Embryonic facial prominence (tissue), 1 donor: ENCODE data around the gene TRNAU1AP.
"Not testable (repeated sequence)": the region's sequence is repeated elsewhere in the genome, so short reads cannot be mapped to it uniquely, and the experiment has no call there.

ENCODE experiments used
- DNase-seq: peaks from one replicate; pipeline ENCODE4 v3.0.0-alpha.2; 2016; ENCODE audit errors: extremely low spot score

Gene TRNAU1AP

DNA sequence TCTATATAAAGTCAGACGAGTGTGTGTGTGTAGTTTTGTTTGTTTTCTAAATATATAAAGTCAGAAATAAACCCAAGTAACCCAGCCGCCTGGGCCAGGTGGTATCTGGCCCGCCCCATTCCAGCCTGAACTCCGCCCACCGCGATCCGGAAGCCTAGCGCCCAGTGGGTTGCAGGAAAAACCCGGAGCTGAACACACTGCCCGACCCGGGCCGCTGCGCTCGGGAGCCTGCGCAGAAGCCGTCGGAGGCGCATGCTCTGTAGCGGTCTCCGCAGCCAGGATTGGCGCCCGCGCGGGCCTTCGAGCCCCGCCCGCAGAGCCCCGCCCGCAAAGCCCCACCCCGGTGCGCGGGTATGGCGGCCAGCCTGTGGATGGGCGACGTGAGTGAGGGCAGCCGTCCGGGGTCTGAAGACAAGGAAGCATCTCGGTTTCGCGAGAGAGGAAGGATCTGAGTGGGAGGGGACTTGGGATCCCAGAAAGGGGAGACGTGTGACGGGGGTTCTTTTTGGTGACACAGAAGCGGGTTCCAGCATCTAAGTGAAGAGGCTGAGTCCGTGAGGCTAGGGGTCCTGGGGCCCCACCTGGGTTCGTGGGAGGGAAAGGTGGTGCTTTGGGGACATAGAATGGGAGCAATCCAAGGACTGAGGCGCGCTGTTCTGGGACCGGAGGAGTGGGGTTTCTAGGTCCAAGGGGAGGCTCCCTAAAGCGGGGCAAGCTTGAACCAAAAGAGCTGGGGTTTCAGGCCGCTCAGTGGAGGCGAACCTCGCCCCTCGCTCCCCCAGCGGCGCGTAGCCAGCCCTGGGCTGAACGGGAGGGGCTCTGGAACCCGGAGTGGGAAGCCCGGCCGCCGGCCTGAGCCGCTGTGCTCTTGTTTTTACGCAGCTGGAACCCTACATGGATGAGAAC is at the start of gene TRNAU1AP:
Gene TRNAU1AP (plus strand): TSS at position 328 of the 906 bp plus-strand sequence. CDS start 26 bp downstream, at position 354.
- peak; percentile 93 for DNase-seq

GRCh38 chr1:28503117-28503516 is 49.8 kb upstream of the TRNAU1AP start:
- DNase-seq = no peak

DNA sequence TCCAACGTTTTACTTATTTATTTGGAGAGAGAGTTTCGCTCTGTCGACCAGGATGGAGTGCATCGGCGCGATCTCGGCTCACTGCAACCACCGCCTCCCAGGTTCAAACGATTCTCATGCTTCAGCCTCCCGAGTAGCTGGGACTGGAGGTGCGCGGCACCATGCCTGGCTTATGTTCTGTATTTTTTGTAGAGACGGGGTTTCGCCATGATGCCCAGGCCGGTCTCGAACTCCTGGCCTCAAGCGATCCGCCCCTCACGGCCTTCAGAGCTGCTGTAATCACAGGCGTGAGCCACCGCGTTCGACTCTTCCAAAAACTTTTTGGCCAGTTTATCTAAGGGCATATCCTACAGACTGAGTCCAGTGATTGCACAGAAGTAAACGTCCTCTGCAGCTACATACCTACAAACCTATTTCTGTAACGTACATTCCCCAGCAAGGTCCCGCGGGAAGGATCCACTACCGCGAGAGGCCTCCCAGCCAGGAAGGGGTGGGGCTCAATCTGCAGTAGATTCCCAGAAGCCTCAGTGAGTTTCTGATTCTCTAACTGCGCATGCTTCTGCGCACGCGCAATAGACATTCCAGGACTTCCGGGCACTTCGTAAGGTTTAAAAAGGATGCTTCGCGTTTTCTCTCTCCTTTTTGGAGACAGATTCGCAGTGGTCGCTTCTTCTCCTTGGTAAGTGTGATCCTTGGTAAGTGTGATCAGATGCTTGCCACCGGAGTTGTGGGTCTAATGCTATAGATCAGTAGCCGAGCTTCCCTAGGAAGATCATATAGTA is 47.3 kb upstream of the TRNAU1AP start, which contains the start of gene RCC1:
Gene RCC1 (plus strand): TSS at position 638 of the 782 bp plus-strand sequence. CDS start 23,824 bp downstream, outside the sequence.
- DNase-seq = peak; percentile 97

GRCh38 chr1:28506907-28507246 is 46.0 kb upstream of the TRNAU1AP start:
- DNase-seq = no peak

GRCh38 chr1:28507247-28507645 is 45.6 kb upstream of the TRNAU1AP start:
- no peak for DNase-seq

GRCh38 chr1:28507646-28508434 is 45.0 kb upstream of the TRNAU1AP start:
- DNase-seq = no peak

DNA sequence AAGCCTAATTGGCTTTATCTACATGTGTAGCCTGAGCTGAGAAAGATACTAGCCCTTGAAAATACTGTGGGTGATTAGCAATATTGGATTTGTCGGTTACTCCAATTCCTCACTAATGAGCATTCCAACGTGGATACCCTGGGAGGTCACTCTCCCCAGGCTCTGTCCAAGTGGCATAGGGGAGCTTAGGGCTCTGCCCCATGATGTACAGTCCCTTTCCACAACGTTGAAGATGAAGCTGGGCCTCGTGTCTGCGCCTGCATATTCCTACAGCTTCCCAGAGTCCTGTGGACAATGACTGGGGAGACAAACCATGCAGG is 44.5 kb upstream of the TRNAU1AP start:
- no peak for DNase-seq

DNA sequence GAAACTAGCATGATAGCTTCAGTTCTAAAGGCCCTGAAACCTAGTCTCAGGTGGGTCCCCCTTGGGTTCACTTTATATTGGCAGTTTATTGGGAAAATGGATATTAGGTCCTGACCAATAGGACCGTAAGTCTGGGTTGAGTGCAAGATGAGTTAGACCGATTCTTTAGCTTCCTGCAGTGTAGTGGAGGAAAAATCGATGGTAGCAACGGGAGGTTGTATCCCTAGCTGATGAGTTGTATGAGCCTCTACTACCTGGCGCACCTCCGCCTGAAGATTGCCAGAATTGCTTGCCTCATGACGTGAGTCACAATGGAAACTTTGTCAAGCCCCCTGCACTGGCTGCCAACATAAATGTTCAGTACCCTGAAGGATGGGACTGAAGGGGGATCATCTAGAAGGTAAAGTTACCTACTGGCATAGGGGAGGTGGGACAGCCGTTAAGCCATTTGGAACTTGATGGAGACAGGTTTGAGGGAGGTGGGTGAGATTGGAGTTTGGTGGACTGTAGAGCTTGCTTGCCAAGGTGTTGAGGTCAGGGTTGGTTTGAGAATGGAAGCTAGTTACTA is 43.1 kb upstream of the TRNAU1AP start:
- no peak for DNase-seq

GRCh38 chr1:28510273-28510969 is 42.5 kb upstream of the TRNAU1AP start:
- DNase-seq = no peak

DNA sequence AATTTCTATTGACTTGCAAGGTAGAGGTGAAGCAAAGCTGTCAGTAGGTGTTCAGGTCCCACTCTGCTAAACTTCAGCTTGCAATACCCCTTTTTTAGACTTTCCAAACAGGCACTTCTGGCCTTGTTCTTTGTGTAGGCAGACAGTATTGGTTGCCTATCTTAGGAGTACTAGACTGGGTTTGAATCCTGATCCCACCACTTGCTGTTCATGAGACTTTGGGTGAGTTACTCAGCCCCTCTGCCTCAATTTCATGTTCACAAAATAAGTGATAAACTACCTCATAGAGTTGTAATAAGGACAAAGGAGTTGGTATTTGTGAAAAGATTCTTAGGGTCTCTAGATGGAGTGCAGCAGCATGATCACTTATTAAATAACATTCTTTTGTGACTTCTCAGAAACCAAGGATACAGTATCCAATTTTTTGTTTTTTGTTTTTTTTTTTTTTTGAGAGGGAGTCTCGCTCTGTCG is 41.9 kb upstream of the TRNAU1AP start:
- DNase-seq = no peak

DNA sequence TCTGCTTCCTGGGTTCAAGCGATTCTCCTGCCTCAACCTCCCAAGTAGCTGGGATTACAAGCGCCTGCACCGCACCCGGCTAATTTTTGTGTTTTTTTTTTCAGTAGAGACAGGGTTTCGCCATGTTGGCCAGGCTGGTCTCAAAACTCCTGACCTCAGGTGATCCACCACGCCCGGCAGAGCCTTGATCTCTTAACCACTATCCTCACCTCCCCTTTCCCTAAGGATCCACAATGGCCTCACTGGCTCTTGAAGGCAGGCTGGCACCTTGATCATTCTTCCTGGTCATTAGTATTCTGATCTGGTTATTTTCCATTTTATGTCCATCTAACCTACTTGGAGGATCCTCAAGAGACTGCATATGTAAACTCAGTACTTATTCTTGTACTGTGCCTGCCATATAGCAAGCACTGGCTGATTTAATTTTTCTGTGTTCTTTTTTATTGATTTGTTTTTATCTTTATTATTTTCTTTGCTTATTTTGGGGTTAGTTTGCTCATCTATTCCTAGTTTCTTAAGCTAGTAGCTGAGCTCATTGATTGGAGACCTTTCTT is 40.8 kb upstream of the TRNAU1AP start:
- no peak for DNase-seq

- not testable (repeated sequence) for DNase-seq
Measured at GRCh38 chr1:28514445-28514933, 38.4 kb upstream of the TRNAU1AP start.

DNA sequence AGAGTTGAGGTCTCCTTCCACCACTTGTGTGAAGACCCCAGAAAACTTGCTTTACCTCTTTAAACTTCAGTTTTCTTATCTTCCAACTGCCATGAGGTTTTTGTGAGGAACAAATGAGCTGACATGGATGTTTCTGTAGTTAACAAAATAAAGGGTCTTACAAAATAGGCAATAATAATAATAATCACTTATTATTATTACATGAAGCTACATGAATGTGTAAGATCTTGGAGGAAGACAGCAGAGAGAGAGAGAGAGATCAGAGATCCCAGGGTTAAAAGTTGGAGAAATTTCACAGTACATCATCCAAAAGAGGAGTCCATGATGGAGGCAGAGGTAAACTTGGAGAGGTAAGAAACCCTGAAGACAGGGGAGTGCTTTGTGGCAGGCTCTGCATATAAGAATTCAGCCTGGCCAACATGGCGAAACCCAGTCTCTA is 36.3 kb upstream of the TRNAU1AP start:
- DNase-seq = no peak

- DNase-seq = no peak
Measured at GRCh38 chr1:28517649-28517999, 35.3 kb upstream of the TRNAU1AP start.

DNA sequence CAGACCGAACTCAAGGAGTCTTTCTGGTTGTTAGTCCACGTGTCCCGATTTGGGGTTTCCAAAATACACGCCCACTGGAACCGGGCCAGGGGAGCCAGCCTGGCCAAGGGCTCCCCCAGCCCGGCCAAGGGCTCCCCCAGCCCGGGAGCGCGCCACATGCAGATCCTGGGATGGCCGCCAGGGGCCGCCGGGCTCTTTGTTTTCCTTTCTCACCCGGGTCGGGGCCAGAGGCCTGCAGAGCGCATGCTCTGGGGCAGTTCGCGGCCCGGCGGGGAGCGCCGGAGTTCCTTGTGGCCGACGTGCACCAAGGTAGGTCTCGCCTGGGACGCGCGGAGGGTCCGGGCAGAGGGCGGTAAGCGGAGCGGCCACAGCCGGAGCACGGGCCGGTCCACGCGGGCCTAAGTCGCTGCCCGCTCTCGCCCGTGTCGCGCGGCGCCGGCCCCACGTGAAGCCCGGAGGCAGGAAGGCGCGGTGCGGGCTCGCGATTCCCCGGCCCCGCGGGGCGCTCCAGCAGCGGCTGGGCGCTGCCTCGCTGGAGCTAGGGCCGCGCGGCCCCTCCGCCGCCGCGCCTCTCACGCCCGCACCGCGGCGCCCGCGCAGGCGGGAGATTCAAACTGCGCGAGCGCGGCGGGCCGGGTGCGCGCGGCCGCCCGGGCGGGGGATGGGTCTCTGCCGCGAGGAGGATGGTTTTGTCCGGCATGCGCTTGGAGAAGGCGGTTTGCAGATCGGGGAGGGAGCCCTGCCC is 34.7 kb upstream of the TRNAU1AP start:
- peak; percentile 75 for DNase-seq

DNA sequence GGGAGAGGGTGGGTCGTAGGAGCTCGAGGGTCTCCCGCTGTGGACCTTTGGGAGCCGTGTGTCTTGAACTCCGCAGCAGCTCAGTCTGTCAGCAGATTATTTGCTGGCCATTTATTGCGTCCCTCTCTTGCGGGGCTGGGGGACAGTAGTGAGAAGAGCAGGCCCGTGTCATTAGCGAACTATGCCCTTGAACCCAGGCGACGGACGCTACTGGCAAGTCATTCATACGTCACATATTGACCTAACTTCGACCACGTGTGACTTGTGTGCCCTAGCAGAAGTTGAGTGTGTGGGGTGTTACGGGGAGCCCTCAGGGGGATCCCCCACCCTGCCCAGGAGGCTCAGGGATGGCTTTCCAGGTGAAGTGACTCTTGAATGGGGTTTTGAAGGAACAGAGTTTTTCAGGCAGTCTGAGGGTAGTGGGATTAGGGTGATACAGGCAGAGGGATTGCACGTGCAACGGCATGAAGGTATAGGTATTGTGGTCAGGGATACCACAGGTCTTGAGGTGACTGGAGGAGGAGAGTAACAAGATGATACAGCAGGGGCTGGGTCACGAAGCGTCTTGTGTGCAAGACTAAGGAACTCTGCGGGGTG is 34.0 kb upstream of the TRNAU1AP start:
- DNase-seq = no peak

DNA sequence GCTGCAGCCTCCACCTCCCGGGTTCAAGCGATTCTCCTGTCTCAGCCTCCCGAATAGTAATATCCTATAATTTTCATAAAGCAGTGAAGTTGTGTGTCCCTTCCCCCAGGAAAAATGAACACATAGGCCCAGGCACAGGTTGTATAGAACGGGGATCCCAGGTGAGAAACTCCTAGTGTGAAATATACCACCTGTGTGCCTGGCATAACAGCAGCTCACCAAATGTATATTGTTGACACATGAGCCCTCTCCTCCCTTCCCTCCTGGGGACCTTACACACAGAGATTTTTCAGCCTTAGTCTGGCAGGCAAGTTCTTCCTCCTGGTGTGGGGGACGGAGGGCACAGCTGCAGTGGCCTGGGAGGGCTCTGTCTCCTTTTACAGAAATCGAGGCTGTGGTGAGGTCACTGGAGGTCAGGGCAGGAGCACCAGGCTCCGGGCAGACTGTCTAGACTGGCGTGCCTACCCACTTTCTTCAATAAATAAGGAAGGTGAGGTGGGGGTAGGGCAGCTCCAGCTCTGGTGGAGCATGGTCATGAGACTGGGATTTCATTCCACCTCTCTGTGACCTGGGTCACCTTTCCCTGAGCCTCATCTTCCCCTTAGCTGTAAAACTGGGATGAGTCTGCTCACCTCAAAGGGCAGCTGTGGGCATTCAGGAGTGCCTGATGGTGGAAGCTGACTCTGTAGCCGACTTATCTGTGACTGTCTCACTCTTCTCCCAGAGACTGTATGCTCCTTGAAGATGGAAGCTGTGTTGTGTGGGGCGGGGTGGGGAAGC is 32.7 kb upstream of the TRNAU1AP start:
- no peak for DNase-seq

DNA sequence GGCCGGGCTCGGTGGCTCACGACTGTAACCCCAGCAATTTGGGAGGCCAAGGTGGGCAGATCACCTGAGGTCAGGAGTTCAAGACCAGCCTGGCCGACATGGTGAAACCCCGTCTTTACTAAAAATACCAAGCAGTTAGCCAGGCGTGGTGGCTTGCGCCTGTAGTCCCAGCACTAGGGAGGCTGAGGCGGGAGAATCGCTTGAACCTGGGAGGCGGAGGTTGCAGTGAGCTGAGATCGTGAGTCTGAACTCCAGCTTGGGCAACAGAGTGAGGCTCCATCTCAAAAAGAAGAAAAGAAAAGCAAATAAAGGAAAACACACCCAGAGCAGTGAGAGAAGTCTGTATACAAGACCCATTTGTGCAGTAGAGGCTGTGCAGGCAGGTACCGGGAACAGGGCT is 32.1 kb upstream of the TRNAU1AP start:
- DNase-seq = not testable (repeated sequence)
